Measurements from ENCODE around the gene PNLIPRP2.

Gene PNLIPRP2

GRCh38 chr10:116620423-116621400 is at the start of gene PNLIPRP2:
Gene PNLIPRP2, plus strand, starts transcription at chr10:116620953.
- no peak for DNase-seq

GRCh38 chr10:116574797-116575196 is 46.0 kb upstream of the PNLIPRP2 start:
- no peak for DNase-seq

GRCh38 chr10:116587878-116588591 is 32.7 kb upstream of the PNLIPRP2 start:
- no peak for DNase-seq

- DNase-seq = no peak
Measured at GRCh38 chr10:116588995-116589394, 31.8 kb upstream of the PNLIPRP2 start.

- DNase-seq = no peak
Measured at GRCh38 chr10:116589926-116590325, 30.8 kb upstream of the PNLIPRP2 start.

GRCh38 chr10:116590590-116591444 is 29.9 kb upstream of the PNLIPRP2 start, which contains the start of gene PNLIPRP1:
Gene PNLIPRP1, plus strand, starts transcription at chr10:116590959. Its CDS starts 171 bp downstream, at chr10:116591130.
- no peak for DNase-seq

- DNase-seq = no peak
Measured at GRCh38 chr10:116593139-116593740, 27.5 kb upstream of the PNLIPRP2 start.

GRCh38 chr10:116594525-116595035 is 26.2 kb upstream of the PNLIPRP2 start:
- no peak for DNase-seq

GRCh38 chr10:116596062-116596461 is 24.7 kb upstream of the PNLIPRP2 start:
- DNase-seq = no peak

- DNase-seq = no peak
Measured at GRCh38 chr10:116597543-116597942, 23.2 kb upstream of the PNLIPRP2 start.

- no peak for DNase-seq
Measured at GRCh38 chr10:116598329-116598728, 22.4 kb upstream of the PNLIPRP2 start.

GRCh38 chr10:116599991-116600390 is 20.8 kb upstream of the PNLIPRP2 start:
- DNase-seq = no peak

GRCh38 chr10:116602648-116603400 is 17.9 kb upstream of the PNLIPRP2 start:
- no peak for DNase-seq

- DNase-seq = no peak
Measured at GRCh38 chr10:116606061-116606483, 14.7 kb upstream of the PNLIPRP2 start.

GRCh38 chr10:116607336-116607735 is 13.4 kb upstream of the PNLIPRP2 start:
- DNase-seq = no peak

GRCh38 chr10:116608686-116609594 is 11.8 kb upstream of the PNLIPRP2 start:
- DNase-seq = no peak

- no peak for DNase-seq
Measured at GRCh38 chr10:116610443-116611152, 10.2 kb upstream of the PNLIPRP2 start.

GRCh38 chr10:116611153-116611545 is 9.6 kb upstream of the PNLIPRP2 start:
- no peak for DNase-seq

GRCh38 chr10:116612107-116612769 is 8.5 kb upstream of the PNLIPRP2 start:
- DNase-seq = no peak
